Measurements from ENCODE around the gene ABRACL.
"Not testable (repeated sequence)": the region's sequence is repeated elsewhere in the genome, so short reads cannot be mapped to it uniquely, and the experiment has no call there.

ABRACL gene

GRCh38 chr6:139019722-139020121, 8.8 kb upstream of the ABRACL start:
- DNase-seq (ENCODE audit: low read depth in 1 of 2, low spot score in 1 of 2) = no peak
- in situ Hi-C loops (cut with HindIII; ENCODE audit: low pct_unique_long_range_greater_than_20kb, low sequenced_read_pairs) = no loop called here

GRCh38 chr6:139020689-139021088, 7.9 kb upstream of the ABRACL start:
- in situ Hi-C loops (cut with HindIII; ENCODE audit: low pct_unique_long_range_greater_than_20kb, low sequenced_read_pairs) = no loop called here
- DNase-seq (ENCODE audit: low read depth in 1 of 2, low spot score in 1 of 2) = no peak
- no peak for TF ChIP-seq JUND (IDR thresholded peaks at IDR 0.05; ENCODE audit: low read depth)

More at GRCh38 chr6:139019722-139020121, 8.8 kb upstream of the ABRACL start:
- TF ChIP-seq JUND (IDR thresholded peaks at IDR 0.05; ENCODE audit: low read depth) = no peak

GRCh38 chr6:139025416-139025815, 3.1 kb upstream of the ABRACL start:
- in situ Hi-C loops (cut with HindIII; ENCODE audit: low pct_unique_long_range_greater_than_20kb, low sequenced_read_pairs); DNase-seq (ENCODE audit: low read depth in 1 of 2, low spot score in 1 of 2): not testable (repeated sequence)

- DNase-seq (ENCODE audit: low read depth in 1 of 2, low spot score in 1 of 2) = peak in 1 of 2 experiments; percentile 7
- no peak for TF ChIP-seq JUND (IDR thresholded peaks at IDR 0.05; ENCODE audit: low read depth)
- in situ Hi-C loops (cut with HindIII; ENCODE audit: low pct_unique_long_range_greater_than_20kb, low sequenced_read_pairs) = no loop called here
Measured at GRCh38 chr6:139027620-139028182, 844 bp upstream of the ABRACL start.

GRCh38 chr6:139028215-139028657, 309 bp upstream of the ABRACL start:
- in situ Hi-C loops (cut with HindIII; ENCODE audit: low pct_unique_long_range_greater_than_20kb, low sequenced_read_pairs) = no loop called here
- no peak for TF ChIP-seq JUND (IDR thresholded peaks at IDR 0.05; ENCODE audit: low read depth)
- DNase-seq (ENCODE audit: low read depth in 1 of 2, low spot score in 1 of 2) = no peak

- in situ Hi-C loops (cut with HindIII; ENCODE audit: low pct_unique_long_range_greater_than_20kb, low sequenced_read_pairs) = no loop called here
- no peak for TF ChIP-seq JUND (IDR thresholded peaks at IDR 0.05; ENCODE audit: low read depth)
- DNase-seq (ENCODE audit: low read depth in 1 of 2, low spot score in 1 of 2) = peak; percentile 3 to 7
Measured at GRCh38 chr6:139029470-139030227, 1.1 kb downstream of the ABRACL start.

- TF ChIP-seq JUND (IDR thresholded peaks at IDR 0.05; ENCODE audit: low read depth) = no peak
- in situ Hi-C loops (cut with HindIII; ENCODE audit: low pct_unique_long_range_greater_than_20kb, low sequenced_read_pairs) = no loop called here
- no peak for DNase-seq (ENCODE audit: low read depth in 1 of 2, low spot score in 1 of 2)
Measured at GRCh38 chr6:139030228-139030963, 1.9 kb downstream of the ABRACL start.

GRCh38 chr6:139037490-139037889, 8.9 kb downstream of the ABRACL start:
- in situ Hi-C loops (cut with HindIII; ENCODE audit: low pct_unique_long_range_greater_than_20kb, low sequenced_read_pairs) = no loop called here
- TF ChIP-seq JUND (IDR thresholded peaks at IDR 0.05; ENCODE audit: low read depth) = no peak
- DNase-seq (ENCODE audit: low read depth in 1 of 2, low spot score in 1 of 2) = no peak

GRCh38 chr6:139044250-139044649, 15.7 kb downstream of the ABRACL start:
- no peak for DNase-seq (ENCODE audit: low read depth in 1 of 2, low spot score in 1 of 2)
- no peak for TF ChIP-seq JUND (IDR thresholded peaks at IDR 0.05; ENCODE audit: low read depth)
- in situ Hi-C loops (cut with HindIII; ENCODE audit: low pct_unique_long_range_greater_than_20kb, low sequenced_read_pairs) = no loop called here

GRCh38 chr6:139047677-139048076, 19.1 kb downstream of the ABRACL start:
- no peak for TF ChIP-seq JUND (IDR thresholded peaks at IDR 0.05; ENCODE audit: low read depth)
- DNase-seq (ENCODE audit: low read depth in 1 of 2, low spot score in 1 of 2) = no peak
- in situ Hi-C loops (cut with HindIII; ENCODE audit: low pct_unique_long_range_greater_than_20kb, low sequenced_read_pairs) = no loop called here

GRCh38 chr6:139048912-139049311, 20.4 kb downstream of the ABRACL start:
- in situ Hi-C loops (cut with HindIII; ENCODE audit: low pct_unique_long_range_greater_than_20kb, low sequenced_read_pairs); DNase-seq (ENCODE audit: low read depth in 1 of 2, low spot score in 1 of 2): not testable (repeated sequence)

GRCh38 chr6:139050131-139050769, 21.7 kb downstream of the ABRACL start:
- in situ Hi-C loops (cut with HindIII; ENCODE audit: low pct_unique_long_range_greater_than_20kb, low sequenced_read_pairs) = not testable (repeated sequence)

More at GRCh38 chr6:139050131-139050769, 21.7 kb downstream of the ABRACL start:
- not testable (repeated sequence) for DNase-seq (ENCODE audit: low read depth in 1 of 2, low spot score in 1 of 2)
